GM06990 (cell line): Measurements from ENCODE around the gene KLHL3.

Experiments
- DNase-seq: peaks from one replicate; pipeline ENCODE4 v3.0.0-alpha.2; 2011; ENCODE audit not compliant: insufficient read length; ENCODE audit errors: extremely low read depth
- H3K27me3 ChIP-seq: replicated peaks from 2 replicates; pipeline ENCODE4 v1.6.0; 2011; ENCODE audit warnings: low read length; ENCODE audit not compliant: control insufficient read depth, insufficient read depth
- H3K36me3 ChIP-seq: 2 replicates; pipeline ENCODE4 v1.5.1; 2011; ENCODE audit warnings: low read length; ENCODE audit not compliant: control insufficient read depth, insufficient read depth
- H3K4me3 ChIP-seq: replicated peaks from 2 replicates; pipeline ENCODE4 v1.5.1; 2011; ENCODE audit warnings: low read depth, mild to moderate bottlenecking, control low read depth, low read length
- CTCF ChIP-seq: IDR thresholded peaks from 2 replicates; pipeline ENCODE4 v1.5.1; 2011; ENCODE audit warnings: low read length, control low read depth, mild to moderate bottlenecking, inconsistent platforms; ENCODE audit not compliant: insufficient read depth, poor library complexity, severe bottlenecking

KLHL3 gene

GRCh38 chr5:137604348-137605095, 131.4 kb downstream of the KLHL3 start:
- no peak overlapping the region for H3K4me3 ChIP-seq
- TF ChIP-seq CTCF, result no peak
- peaks cover 3% of the 10 kb centered on the region for H3K27me3 ChIP-seq
- no peak for DNase-seq
- H3K36me3 ChIP-seq, result no peaks in the 10 kb centered on the region

- DNase-seq, result no peak
- no peak for TF ChIP-seq CTCF
- peaks cover 3% of the 10 kb centered on the region for H3K27me3 ChIP-seq
- no peaks in the 10 kb centered on the region for H3K36me3 ChIP-seq
- no peak overlapping the region for H3K4me3 ChIP-seq
Measured at GRCh38 chr5:137603891-137604290, 132.0 kb downstream of the KLHL3 start.

- no peak overlapping the region for H3K4me3 ChIP-seq
- no peak for TF ChIP-seq CTCF
- no peaks in the 10 kb centered on the region for H3K36me3 ChIP-seq
- peaks cover 2% of the 10 kb centered on the region for H3K27me3 ChIP-seq
- DNase-seq, result no peak
Measured at GRCh38 chr5:137603356-137603755, 132.5 kb downstream of the KLHL3 start.

GRCh38 chr5:137602721-137603273, 133.1 kb downstream of the KLHL3 start:
- Histone ChIP-seq H3K36me3 (no peaks in the 10 kb centered on the region), H3K4me3 (no peak overlapping the region), H3K27me3 (peaks cover 2% of the 10 kb centered on the region)
- TF ChIP-seq CTCF, result no peak
- no peak for DNase-seq

- Histone ChIP-seq H3K4me3 (no peak overlapping the region), H3K27me3 (peaks cover 2% of the 10 kb centered on the region), H3K36me3 (no peaks in the 10 kb centered on the region)
- TF ChIP-seq CTCF, result no peak
- DNase-seq, result no peak
Measured at GRCh38 chr5:137600721-137601360, 135.0 kb downstream of the KLHL3 start.
